ENCODE measurements around the gene RAP1GAP.
"Not testable (repeated sequence)": the region's sequence is repeated elsewhere in the genome, so short reads cannot be mapped to it uniquely, and the experiment has no call there.

Gene RAP1GAP

DNA sequence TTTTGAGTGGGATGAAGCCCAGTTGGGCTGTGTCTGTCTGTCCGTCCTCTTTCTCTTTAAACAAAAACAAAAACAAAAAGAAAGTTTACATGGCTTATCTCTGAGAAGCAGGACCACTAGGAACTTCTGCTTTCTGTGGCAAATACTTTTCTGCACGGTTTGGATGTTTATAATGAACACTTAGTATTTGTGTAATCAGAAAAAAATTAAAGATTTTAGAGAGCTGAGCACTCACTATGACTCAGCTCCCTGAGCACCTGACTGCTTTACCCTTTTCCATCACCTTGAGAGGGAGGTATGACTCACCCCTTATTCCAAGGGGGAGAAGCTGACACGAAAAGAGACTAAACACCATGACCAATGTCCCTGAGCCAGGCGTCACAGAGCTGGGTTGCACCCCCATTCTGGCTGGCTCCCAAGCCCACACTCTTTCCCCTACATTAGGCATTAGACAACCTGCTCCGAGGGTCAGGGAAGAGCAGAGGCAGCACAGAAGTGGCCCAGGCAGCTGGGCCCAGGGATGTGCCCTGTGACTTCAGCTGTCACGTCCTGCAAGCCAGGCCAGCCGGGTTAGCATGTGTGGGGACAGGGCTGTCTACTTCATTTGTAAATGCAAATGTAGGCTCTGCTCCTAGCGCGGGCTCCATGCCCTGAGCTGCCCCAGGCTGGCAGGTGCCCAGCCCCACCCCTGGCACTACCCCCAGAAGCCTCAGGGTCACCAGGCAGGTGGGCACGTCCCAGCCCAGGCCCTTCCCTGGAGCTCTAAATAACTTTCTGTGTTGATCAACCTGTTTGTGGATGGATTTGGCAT is 30.4 kb downstream of the RAP1GAP start:
- no peaks in the 10 kb centered on the region for H3K36me3 ChIP-seq (ENCODE audit: insufficient read depth, low read length)
- H3K9me3 ChIP-seq (ENCODE audit: control insufficient read depth, insufficient read depth, low read length): no peaks in the 10 kb centered on the region
- no peak overlapping the region for H3K9ac ChIP-seq (ENCODE audit: low read depth, low read length)
- peaks cover 37% of the 10 kb centered on the region for H3K4me1 ChIP-seq (ENCODE audit: insufficient read depth, low read length)

DNA sequence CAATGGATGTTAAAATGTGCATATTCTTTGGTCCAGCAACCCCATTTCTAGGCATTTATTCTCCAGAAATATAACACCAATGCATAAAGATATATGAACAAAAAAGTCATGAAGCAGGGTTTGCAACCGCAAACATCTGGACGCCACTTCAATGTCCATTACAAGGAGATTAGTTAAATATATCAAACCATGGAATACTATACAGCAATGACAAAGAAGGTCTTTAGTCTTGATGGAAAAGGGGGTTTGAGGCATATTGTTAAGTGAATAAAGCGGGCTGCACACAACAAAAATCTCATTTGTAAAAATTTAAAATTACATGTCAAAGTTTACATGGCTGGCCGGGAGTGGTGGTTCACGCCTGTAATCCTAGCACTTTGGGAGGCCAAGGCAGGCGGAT is 31.6 kb downstream of the RAP1GAP start:
- Histone ChIP-seq H3K9ac (ENCODE audit: low read depth, low read length) (no peak overlapping the region), H3K36me3 (ENCODE audit: insufficient read depth, low read length) (no peaks in the 10 kb centered on the region), H3K9me3 (ENCODE audit: control insufficient read depth, insufficient read depth, low read length) (no peaks in the 10 kb centered on the region), H3K4me1 (ENCODE audit: insufficient read depth, low read length) (peaks cover 37% of the 10 kb centered on the region)

DNA sequence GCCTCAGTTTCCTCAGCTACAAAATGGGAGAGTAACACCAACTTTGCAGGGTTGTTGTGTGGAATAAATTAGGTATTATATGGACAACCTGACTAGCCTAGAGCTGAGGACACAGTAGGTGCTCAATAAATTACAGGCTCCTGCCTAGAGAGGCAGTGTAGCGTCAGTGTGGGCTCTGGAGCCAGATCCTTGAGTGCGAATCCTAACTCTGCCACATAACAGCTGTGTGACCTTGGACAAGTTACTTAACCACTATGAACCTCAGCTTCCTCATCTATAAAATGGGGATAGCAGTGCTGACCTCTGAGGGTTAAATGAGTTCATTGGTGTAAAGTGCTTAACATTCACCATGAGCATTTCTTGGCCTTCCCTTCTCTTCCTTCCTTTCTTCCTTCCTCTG is 33.1 kb downstream of the RAP1GAP start:
- no peak overlapping the region for H3K9ac ChIP-seq (ENCODE audit: low read depth, low read length)
- peaks cover 38% of the 10 kb centered on the region for H3K4me1 ChIP-seq (ENCODE audit: insufficient read depth, low read length)
- no peaks in the 10 kb centered on the region for H3K9me3 ChIP-seq (ENCODE audit: control insufficient read depth, insufficient read depth, low read length)
- no peaks in the 10 kb centered on the region for H3K36me3 ChIP-seq (ENCODE audit: insufficient read depth, low read length)

DNA sequence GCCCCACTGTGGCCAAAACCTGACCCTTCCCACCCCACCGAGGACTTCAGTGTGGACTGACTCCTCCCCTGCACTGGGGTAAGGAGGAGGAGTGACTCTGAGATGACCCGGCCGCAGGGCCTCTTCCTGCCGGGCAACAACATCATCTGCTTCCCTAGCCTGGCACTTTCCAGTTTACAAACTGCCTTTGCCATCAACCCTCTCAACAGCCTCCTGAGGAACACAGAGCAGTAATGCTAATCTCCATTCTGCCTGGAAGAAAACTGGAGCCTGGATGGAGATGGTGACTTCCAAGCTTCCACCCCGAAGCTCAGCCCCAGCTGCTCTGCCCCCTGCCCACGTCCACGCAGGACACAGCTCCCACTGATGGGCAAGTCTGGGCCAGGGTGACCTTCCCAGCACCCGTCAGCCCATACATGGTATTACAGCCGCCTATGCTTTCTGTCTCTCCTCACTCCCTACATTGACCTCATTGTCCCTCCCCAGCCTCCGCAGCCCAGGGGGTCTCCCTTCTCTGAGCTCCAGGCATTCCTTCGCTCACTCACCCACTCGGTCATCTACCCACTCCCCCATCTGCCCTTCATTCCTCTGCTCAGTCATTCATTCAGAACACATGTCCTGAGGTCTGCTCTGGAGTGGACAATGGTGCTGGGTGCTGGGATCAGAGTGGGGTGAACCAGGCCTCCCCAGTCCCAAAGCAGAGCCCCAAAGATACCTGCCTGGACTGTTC is 34.2 kb downstream of the RAP1GAP start:
- Histone ChIP-seq H3K9ac (ENCODE audit: low read depth, low read length) (no peak overlapping the region), H3K4me1 (ENCODE audit: insufficient read depth, low read length) (peaks cover 35% of the 10 kb centered on the region), H3K36me3 (ENCODE audit: insufficient read depth, low read length) (no peaks in the 10 kb centered on the region), H3K9me3 (ENCODE audit: control insufficient read depth, insufficient read depth, low read length) (no peaks in the 10 kb centered on the region)

DNA sequence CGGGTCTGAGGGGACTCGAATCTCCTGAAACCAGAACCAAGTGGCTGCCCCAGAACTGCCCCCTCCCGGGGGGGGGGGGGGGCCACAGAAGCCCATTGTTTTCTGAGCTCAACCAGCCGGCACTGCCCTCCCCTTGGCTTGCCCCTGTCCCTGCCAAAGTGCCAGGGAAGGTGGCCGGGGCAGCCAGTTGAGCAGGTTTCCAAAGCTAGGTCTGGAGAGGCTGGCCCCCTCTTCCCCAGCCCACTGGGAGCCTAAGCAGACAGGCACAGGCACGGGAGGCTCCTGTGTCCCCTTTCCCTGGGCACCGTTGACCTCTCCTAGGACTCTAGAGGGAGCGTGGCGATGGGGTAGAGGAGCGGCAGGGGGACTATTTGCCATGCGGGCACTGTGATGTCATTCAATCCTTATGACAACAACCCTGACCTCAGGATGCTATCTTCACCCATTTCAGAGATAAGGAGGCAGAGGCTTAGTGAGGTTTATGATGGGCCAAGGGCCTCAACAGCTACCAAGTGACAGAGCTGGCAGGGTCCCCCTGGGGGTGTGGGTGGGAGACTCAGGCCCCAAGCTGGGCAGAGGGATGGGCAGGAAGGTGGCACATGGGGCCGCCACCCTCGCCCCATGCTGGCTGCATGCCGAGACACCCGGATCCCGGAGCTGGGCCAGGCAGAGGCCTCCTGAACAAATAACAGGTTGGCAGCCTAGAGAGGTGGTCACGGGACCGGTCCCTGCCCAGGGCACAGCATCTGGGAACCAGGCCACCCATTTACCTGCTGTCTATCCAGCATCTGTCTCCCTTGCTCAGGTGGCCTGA is 35.0 kb downstream of the RAP1GAP start:
- Histone ChIP-seq H3K9me3 (ENCODE audit: control insufficient read depth, insufficient read depth, low read length) (no peaks in the 10 kb centered on the region), H3K9ac (ENCODE audit: low read depth, low read length) (no peak overlapping the region), H3K4me1 (ENCODE audit: insufficient read depth, low read length) (peaks cover 32% of the 10 kb centered on the region), H3K36me3 (ENCODE audit: insufficient read depth, low read length) (no peaks in the 10 kb centered on the region)

DNA sequence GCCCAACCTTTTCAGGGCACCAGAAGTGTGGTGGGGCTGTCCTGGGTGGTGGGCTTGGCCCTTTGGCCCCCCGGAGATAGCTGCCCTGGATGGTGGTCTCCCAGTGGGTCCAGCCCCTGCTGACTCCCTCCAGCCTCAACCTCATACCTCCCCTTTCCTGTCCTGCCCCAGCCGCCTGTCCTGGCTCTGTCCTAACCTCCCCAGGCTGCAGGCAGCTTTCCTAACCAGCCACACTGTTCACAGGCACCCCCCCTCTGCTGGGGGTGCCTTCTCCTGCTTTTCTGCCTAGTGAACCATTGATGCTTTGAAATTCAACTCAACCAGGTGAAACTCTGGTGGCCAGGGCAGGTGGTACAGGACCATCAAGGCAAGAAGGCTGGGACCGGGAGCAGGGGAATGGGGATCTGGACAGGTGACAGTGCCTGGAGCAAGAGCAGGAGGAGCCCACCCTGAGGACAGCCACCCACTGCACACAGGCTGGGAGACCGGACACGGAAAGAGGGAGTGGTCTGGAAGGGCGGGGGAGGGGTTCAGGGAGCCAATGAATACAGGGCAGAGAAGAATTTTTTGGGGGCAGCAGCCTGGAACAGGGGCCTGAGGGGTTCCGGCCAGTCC is 35.9 kb downstream of the RAP1GAP start:
- H3K4me1 ChIP-seq (ENCODE audit: insufficient read depth, low read length): peaks cover 27% of the 10 kb centered on the region; the same call in 1 of the 2 replicates
- H3K9ac ChIP-seq (ENCODE audit: low read depth, low read length): no peak overlapping the region
- no peaks in the 10 kb centered on the region for H3K36me3 ChIP-seq (ENCODE audit: insufficient read depth, low read length)
- H3K9me3 ChIP-seq (ENCODE audit: control insufficient read depth, insufficient read depth, low read length): no peaks in the 10 kb centered on the region

DNA sequence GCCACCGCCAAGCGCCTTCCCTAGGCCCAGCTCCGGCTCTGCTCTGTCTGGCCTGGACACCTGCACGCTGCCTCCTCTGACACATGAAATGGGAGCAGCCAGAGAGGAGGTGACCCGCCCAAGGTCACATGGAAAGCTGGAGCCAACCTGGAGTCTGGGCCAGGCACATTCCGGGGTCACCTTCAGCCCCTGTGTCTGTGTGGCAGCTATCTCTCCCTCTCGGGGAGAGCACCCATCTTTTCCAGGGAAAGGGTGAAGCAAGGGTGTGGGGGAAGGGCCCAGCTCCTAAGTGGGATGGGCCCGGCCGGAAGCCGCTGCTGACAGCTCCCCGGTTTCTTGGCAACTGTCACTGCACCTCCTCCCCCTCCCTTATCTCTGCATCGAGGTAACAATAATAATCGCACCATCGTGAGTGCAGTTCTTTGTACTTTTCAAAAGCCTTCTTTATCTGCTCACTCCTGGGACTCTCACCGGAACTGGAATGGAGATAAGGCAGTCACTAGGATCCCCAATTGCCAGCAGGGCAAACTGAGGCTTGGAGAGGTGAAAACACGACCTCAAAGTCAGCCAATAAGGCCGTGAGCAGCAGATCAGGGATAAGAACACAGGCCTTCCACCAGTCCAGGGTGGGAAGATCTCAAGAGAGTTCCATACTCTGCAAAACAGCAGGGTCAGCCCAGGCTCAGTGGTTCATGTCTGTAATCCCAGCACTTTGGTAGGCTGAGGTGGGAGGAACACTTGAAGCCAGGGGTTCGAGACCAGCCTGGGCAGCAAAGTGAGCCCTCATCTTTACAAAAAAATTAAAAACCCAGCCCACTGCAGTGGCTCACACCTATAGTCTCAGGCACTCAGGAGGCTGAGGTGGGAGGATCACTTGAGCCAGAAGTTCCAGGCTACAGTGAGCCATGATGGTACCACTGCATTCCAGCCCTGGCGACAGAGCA is 36.9 kb downstream of the RAP1GAP start:
- H3K9ac ChIP-seq (ENCODE audit: low read depth, low read length): no peak overlapping the region
- H3K36me3 ChIP-seq (ENCODE audit: insufficient read depth, low read length): no peaks in the 10 kb centered on the region
- peaks cover 27% of the 10 kb centered on the region; the same call in 1 of the 2 replicates for H3K4me1 ChIP-seq (ENCODE audit: insufficient read depth, low read length)

DNA sequence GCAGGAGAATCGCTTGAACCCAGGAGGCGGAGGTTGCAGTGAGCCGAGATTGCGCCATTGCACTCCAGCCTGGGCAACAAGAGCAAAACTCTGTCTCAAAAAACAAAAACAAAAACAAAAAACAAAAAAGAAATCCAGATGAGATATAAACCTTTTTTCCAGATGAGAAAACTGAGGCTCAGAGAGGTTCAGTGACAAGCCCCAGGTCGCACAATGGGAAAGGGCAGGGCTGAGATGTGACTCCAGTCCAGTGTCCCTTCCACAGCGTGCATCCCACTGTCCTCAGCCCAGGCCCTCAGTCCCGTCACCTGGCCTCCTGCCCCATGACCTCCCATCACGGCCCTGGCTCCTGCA is 37.6 kb downstream of the RAP1GAP start:
- not testable (repeated sequence) for H3K9ac ChIP-seq (ENCODE audit: low read depth, low read length); H3K36me3 ChIP-seq (ENCODE audit: insufficient read depth, low read length); H3K9me3 ChIP-seq (ENCODE audit: control insufficient read depth, insufficient read depth, low read length)
- H3K4me1 ChIP-seq (ENCODE audit: insufficient read depth, low read length): peaks cover 27% of the 10 kb centered on the region; the same call in 1 of the 2 replicates

More for the DNA sequence above, 36.9 kb downstream of the RAP1GAP start:
- H3K9me3 ChIP-seq (ENCODE audit: control insufficient read depth, insufficient read depth, low read length): no peaks in the 10 kb centered on the region

DNA sequence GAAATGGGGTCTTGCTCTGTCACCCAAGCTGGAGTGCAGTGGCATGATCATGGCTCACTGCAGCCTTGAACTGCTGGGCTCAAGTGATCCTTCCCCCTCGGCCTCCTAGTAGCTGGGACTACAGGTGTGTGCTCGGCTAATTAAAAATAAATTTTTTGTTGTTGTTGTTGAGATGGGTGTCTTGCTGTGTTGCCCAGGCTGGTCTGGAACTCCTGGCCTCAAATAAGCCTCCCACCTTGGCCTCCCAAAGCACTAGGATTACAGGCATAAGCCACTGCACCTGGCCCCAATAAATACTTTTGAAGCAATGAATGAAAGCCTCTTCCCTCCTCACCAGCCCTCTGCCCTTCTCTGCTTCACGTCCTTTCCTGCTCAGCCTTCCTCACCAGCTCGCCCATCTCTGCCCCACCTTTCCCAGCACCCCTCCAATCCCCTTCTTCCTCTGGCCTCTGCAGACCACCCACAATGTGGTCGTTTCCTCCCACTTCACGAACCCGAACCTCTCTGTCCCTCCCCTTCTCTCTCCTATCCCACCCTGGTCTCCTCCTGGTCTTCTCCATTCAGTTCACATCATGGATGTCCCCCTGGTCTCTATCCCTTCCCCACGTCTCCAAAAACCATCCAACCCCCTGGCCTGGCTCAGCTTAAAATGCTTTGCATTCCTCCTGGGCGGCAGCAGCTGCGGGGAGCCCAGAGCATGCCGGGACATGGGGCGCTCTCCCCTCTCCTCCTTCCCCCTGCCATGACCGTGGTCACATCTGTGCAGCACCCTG is 38.4 kb downstream of the RAP1GAP start:
- H3K9ac ChIP-seq (ENCODE audit: low read depth, low read length): no peak overlapping the region; the same call in 1 of the 2 replicates
- peaks cover 27% of the 10 kb centered on the region; the same call in 1 of the 2 replicates for H3K4me1 ChIP-seq (ENCODE audit: insufficient read depth, low read length)
- no peaks in the 10 kb centered on the region for H3K9me3 ChIP-seq (ENCODE audit: control insufficient read depth, insufficient read depth, low read length)
- no peaks in the 10 kb centered on the region for H3K36me3 ChIP-seq (ENCODE audit: insufficient read depth, low read length)

DNA sequence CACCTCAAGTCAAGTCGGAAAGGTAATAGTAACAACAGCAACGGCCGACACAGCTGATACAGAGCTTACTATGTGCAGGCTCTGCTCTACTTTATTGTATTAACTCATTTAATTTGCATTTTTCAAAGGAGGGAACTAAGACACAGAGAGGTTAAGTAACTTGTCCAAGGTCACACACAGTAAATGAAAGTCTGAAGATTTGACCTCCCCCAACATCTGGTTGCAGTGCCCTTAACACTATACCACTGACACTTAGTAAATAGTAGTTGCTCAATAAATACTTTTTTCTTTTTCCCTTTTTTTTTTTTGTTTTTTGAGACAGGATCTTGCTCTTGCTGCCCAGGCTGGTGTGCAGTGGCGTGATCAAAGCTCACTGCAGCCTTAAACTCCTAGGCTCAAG is 39.2 kb downstream of the RAP1GAP start:
- peaks cover 22% of the 10 kb centered on the region; the same call in 1 of the 2 replicates for H3K4me1 ChIP-seq (ENCODE audit: insufficient read depth, low read length)
- H3K9ac ChIP-seq (ENCODE audit: low read depth, low read length): no peak overlapping the region
- H3K9me3 ChIP-seq (ENCODE audit: control insufficient read depth, insufficient read depth, low read length): no peaks in the 10 kb centered on the region
- H3K36me3 ChIP-seq (ENCODE audit: insufficient read depth, low read length): no peaks in the 10 kb centered on the region

DNA sequence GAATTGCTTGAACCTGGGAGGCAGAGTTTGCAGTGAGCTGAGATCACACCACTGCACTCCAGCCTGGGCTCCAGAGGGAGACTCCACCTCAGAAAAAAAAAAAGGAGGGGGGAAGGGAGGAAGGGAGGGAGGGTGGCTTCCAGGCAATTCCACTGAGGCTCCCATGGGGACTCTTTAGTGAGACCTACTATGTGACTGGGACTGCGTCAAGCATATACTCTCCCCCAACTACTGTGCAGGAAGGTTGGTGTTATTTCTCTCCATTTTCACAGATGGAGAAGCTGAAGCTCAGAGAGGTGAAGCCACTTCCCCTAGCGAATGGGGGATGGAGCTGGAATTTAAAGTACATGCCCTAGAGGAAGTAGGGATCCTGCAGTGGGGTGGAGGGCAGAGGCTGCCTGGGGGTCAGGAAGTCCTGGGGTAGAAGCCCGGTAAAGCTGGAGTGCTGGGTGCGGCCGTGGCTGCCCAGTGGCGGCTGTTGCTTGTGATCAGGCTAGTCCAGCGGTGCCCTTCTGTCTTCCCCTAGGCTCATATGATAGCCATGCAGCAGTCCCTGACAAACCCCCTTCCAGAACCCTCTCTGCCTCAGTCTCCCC is 40.3 kb downstream of the RAP1GAP start:
- H3K9me3 ChIP-seq (ENCODE audit: control insufficient read depth, insufficient read depth, low read length): no peaks in the 10 kb centered on the region
- no peaks in the 10 kb centered on the region for H3K36me3 ChIP-seq (ENCODE audit: insufficient read depth, low read length)
- H3K4me1 ChIP-seq (ENCODE audit: insufficient read depth, low read length): peaks cover 17% of the 10 kb centered on the region; the same call in 1 of the 2 replicates
- no peak overlapping the region for H3K9ac ChIP-seq (ENCODE audit: low read depth, low read length)

DNA sequence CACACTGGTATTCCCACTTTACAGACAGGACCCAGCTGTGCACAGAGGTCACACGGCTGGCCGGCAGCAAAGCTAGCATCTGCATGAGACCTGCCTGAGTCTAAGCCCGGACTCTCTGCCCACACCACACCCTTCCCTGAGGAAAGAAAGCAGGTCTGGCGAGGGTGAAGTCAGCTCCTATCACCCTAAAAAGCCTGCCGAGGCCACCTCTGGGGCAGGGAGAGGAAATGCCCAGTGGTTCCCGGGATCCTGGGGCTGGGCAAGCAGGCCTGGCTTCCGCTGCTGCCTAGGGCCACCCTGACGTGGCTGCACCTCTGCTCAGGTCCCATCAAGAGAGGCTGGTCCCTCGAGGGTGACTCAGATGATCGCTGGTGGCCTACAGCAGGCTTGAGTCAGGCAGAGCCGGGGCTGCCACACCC is 42.2 kb downstream of the RAP1GAP start:
- Histone ChIP-seq H3K9me3 (ENCODE audit: control insufficient read depth, insufficient read depth, low read length) (no peaks in the 10 kb centered on the region), H3K36me3 (ENCODE audit: insufficient read depth, low read length) (no peaks in the 10 kb centered on the region), H3K4me1 (ENCODE audit: insufficient read depth, low read length) (peaks cover 15% of the 10 kb centered on the region; the same call in 1 of the 2 replicates), H3K9ac (ENCODE audit: low read depth, low read length) (no peak overlapping the region)
